Heart left ventricle (tissue), 16 donors: ENCODE results near the gene ACSL6. TPM values are rescaled to one million over a fixed set of nuclear protein-coding genes. Genes with fewer than 3 reads are reported as not detected.

Source experiments
- ATAC-seq, 4 donors: fragments of 200-7000 bp; cut with Tn5 transposase; one replicate each; pipeline ENCODE4 v1.9.1; 2020 to 2022; ENCODE audit warnings: moderate library complexity in 4 of 4, mild to moderate bottlenecking in 3 of 4, moderate number of reproducible peaks in 1 of 4
- DNase-seq, 5 donors: peaks; one replicate each; pipeline ENCODE4 v3.0.0-alpha.2; 2020
- H3K27ac ChIP-seq, 12 donors: fragments of 200-600 bp; sonication (generic) in 4 of 12; one replicate each; pipeline versions ENCODE4 v1.5.0 to v1.8.0; 2016 to 2022; ENCODE audit warnings: mild to moderate bottlenecking in 2 of 12
- H3K27me3 ChIP-seq, 9 donors: fragments of 200-600 bp; sonication (generic) in 2 of 9; one replicate each; pipeline versions ENCODE4 v1.5.1 to v1.8.0; 2016 to 2022; ENCODE audit warnings: mild to moderate bottlenecking in 3 of 9
- H3K36me3 ChIP-seq, 9 donors: fragments of 200-600 bp; sonication (generic) in 2 of 9; one replicate each; pipeline versions ENCODE4 v1.5.0 to v1.8.0; 2018 to 2022; ENCODE audit warnings: mild to moderate bottlenecking in 2 of 9
- H3K4me1 ChIP-seq, 12 donors: fragments of 200-600 bp; sonication (generic) in 4 of 12; one replicate each; pipeline versions ENCODE4 v1.5.0 to v1.8.0; 2016 to 2022; ENCODE audit warnings: mild to moderate bottlenecking in 3 of 12
- H3K4me3 ChIP-seq, 12 donors: fragments of 200-600 bp; sonication (generic) in 4 of 12; one replicate each; pipeline versions ENCODE4 v1.5.0 to v1.8.0; 2017 to 2022; ENCODE audit warnings: mild to moderate bottlenecking in 9 of 12, moderate library complexity in 4 of 12
- H3K9me3 ChIP-seq, 12 donors: fragments of 200-600 bp; sonication (generic) in 4 of 12; one replicate each; pipeline versions ENCODE4 v1.5.0 to v1.8.0; 2016 to 2022; ENCODE audit warnings: mild to moderate bottlenecking in 1 of 12
- CTCF ChIP-seq, 12 donors: fragments of 200-600 bp; sonication (generic) in 4 of 12; IDR thresholded peaks; one replicate each; pipeline versions ENCODE4 v1.5.0 to v1.8.0; 2018 to 2022; ENCODE audit warnings: antibody characterized with exemption in 12 of 12, mild to moderate bottlenecking in 5 of 12
- POLR2A ChIP-seq, 2 donors: fragments of 450-650 bp; IDR thresholded peaks; one replicate each; pipeline ENCODE4 v1.6.1; 2017; ENCODE audit warnings: antibody characterized with exemption in 2 of 2, mild to moderate bottlenecking in 2 of 2, moderate library complexity in 2 of 2
- WGBS, 4 donors: extraction: QIAGEN DNeasy Blood & Tissue Kit in 2 of 4; methylation state at CpG; one replicate each; pipeline versions ENCODE4 v1.1.5 to v1.1.7; 2013 to 2018; 5-methylcytosine and 5-hydroxymethylcytosine counted together
- intact Hi-C, 10 donors: fragments of 100-400 bp; cut with DNase I; formaldehyde crosslinking; loops; one replicate each; pipeline versions ENCODE4 v1.11.1 to v1.14.2; 2022
- polyA plus RNA-seq, 2 donors: library from polyadenylated mRNA; stranded (reverse); fragments of 200-250 nt; gene quantifications; one replicate each; pipeline ENCODE4 v1.2.3, GENCODE V29; 2013
- total RNA-seq, 9 donors: library from RNA; depleted of rRNA in 2 of 9; stranded (reverse); fragments of >200 nt in 2 of 9; fragmentation: NEBNext Ultra II Directional in 3 of 9; extraction: Animal tissue kit (Norgen Biotek cat#: 25700) in 3 of 9; gene quantifications; one replicate each; pipeline versions ENCODE4 v1.1.0 to v1.2.4, GENCODE V29; 2016 to 2023
- donor health status: ischemic (EF 13 %, LVEDD 7.1; RV severe dilation, severe dysfunction).
- donor health status: healthy with polysubstance abuse.
- donor health status: DM: no; HTN: yes; CAD: no.
- donor health status: DM: no; HTN: no; CAD: no.
- donor health status: ischemic (EF 25% LVEDD 6.9; RV normal size, moderate dysfunction).
- donor health status: ischemic (EF 25% LVEDD 5.7; RV mildly dilated, moderate dysfunction).
- donor health status: healthy.
- donor health status: DM: yes; HTN: yes; CAD: no.
- donor health status: ischemic (EF 35%, LVEDD 5.7; RV mildly dilated, moderate dysfunction).
- donor health status: nonischemic (EF 11% LVEDD 7.7; RV severe dilation, severe dysfunction).
- donor health status: DM: yes; HTN: yes; CAD: no.
- donor health status: PGD.
- donor health status: ischemic (EF 29% LVEDD 5.4; RV normal size, mild dysfunction).
- donor health status: nonischemic (EF 23%, LVEDD 6.1; RV moderate dilation, normal function).

Gene ACSL6
- total and polyA plus RNA-seq, 11 donors: 0.33 to 3.8 (median 2.1) TPM

GRCh38 chr5:132016721-132017250, 5.3 kb upstream of the ACSL6 start:
- Histone ChIP-seq H3K36me3 (no peaks in the 10 kb centered on the region), H3K27me3 (peaks cover 0 to 27% (median 12%) of the 10 kb centered on the region in 9 donors), H3K4me3 (no peak overlapping the region), H3K9me3 (no peaks in the 10 kb centered on the region), H3K4me1 (peaks cover 0 to 21% (median 7%) of the 10 kb centered on the region in 12 donors), H3K27ac (no peak overlapping the region)
- no peak for DNase-seq
- WGBS, 4 donors: 77 to 86% (median 83%) methylated on average over 3 of the region's 3 CpGs
- intact Hi-C loops: no loop called here
- ATAC-seq: no peak
- TF ChIP-seq CTCF (IDR thresholded peaks at IDR 0.05) (no peak), POLR2A (IDR thresholded peaks at IDR 0.05) (no peak)

- ATAC-seq (peak in 1 of 4 donors; percentile 29), DNase-seq (peak in 2 of 5 donors; percentile 7 to 33)
- no peaks in the 10 kb centered on the region for H3K9me3 ChIP-seq
- peaks cover 0 to 34% (median 11%) of the 10 kb centered on the region in 12 donors for H3K4me1 ChIP-seq
- peaks cover 0 to 41% (median 16%) of the 10 kb centered on the region in 9 donors for H3K27me3 ChIP-seq
- no peak overlapping the region for H3K4me3 ChIP-seq
- intact Hi-C loops: loop anchor here in 2 of 10 donors (5.0 kb wide), 1 partner anchor 201 kb away; no protein-coding TSS in a partner anchor
- H3K27ac ChIP-seq: no peak overlapping the region
- 56 to 72% (median 67%) methylated on average over 2 of the region's 2 CpGs for WGBS, 4 donors
- no peaks in the 10 kb centered on the region for H3K36me3 ChIP-seq
- TF ChIP-seq POLR2A (IDR thresholded peaks at IDR 0.05): no peak
- TF ChIP-seq CTCF (IDR thresholded peaks at IDR 0.05): no peak
Measured at GRCh38 chr5:132013711-132014110, 2.3 kb upstream of the ACSL6 start.

- Histone ChIP-seq H3K27ac (no peak overlapping the region), H3K36me3 (no peaks in the 10 kb centered on the region), H3K9me3 (no peaks in the 10 kb centered on the region), H3K4me3 (no peak overlapping the region), H3K4me1 (peaks cover 0 to 35% (median 11%) of the 10 kb centered on the region in 12 donors), H3K27me3 (peaks cover 0 to 39% (median 14%) of the 10 kb centered on the region in 9 donors)
- TF ChIP-seq CTCF (IDR thresholded peaks at IDR 0.05): no peak
- ATAC-seq (peak; percentile 83 to 92 (median 89)), DNase-seq (peak in 4 of 5 donors; percentile 28 to 66 (median 46))
- 13 to 28% (median 23%) methylated on average over 4 to 5 of the region's 5 CpGs for WGBS, 4 donors
- intact Hi-C loops: loop anchor here in 2 of 10 donors (5.0 kb wide), 1 partner anchor 201 kb away; no protein-coding TSS in a partner anchor
Measured at GRCh38 chr5:132013006-132013689, 1.7 kb upstream of the ACSL6 start.

GRCh38 chr5:132012371-132013005, 1.0 kb upstream of the ACSL6 start:
- TF ChIP-seq POLR2A (IDR thresholded peaks at IDR 0.05) (no peak), CTCF (IDR thresholded peaks at IDR 0.05) (no peak)
- Histone ChIP-seq H3K4me1 (peaks cover 0 to 41% (median 11%) of the 10 kb centered on the region in 12 donors), H3K27ac (no peak overlapping the region), H3K9me3 (no peaks in the 10 kb centered on the region), H3K4me3 (peak overlapping the region in 1 of 12 donors; percentile 58), H3K36me3 (no peaks in the 10 kb centered on the region), H3K27me3 (peaks cover 0 to 32% (median 8%) of the 10 kb centered on the region in 9 donors)
- ATAC-seq (peak; percentile 62 to 80 (median 68)), DNase-seq (peak; percentile 52 to 76 (median 59))
- 30 to 40% (median 35%) methylated on average over 7 of the region's 7 CpGs for WGBS, 4 donors
- intact Hi-C loops: loop anchor here in 2 of 10 donors (5.0 kb wide), 1 partner anchor 200 kb away; no protein-coding TSS in a partner anchor
